GM10266 (cell line): ENCODE results near the gene NOB1.

Experiments
- DNase-seq: peaks from one replicate; pipeline ENCODE4 v3.0.0; 2012; ENCODE audit errors: extremely low spot score
- TF ChIP-seq, protein P1 (sequence below): IDR thresholded peaks from 2 replicates; pipeline ENCODE4 v1.5.1; 2012; ENCODE audit warnings: mild to moderate bottlenecking, low read depth; ENCODE audit not compliant: control insufficient read depth, insufficient read depth; ENCODE audit errors: missing control alignments

NOB1 gene

DNA sequence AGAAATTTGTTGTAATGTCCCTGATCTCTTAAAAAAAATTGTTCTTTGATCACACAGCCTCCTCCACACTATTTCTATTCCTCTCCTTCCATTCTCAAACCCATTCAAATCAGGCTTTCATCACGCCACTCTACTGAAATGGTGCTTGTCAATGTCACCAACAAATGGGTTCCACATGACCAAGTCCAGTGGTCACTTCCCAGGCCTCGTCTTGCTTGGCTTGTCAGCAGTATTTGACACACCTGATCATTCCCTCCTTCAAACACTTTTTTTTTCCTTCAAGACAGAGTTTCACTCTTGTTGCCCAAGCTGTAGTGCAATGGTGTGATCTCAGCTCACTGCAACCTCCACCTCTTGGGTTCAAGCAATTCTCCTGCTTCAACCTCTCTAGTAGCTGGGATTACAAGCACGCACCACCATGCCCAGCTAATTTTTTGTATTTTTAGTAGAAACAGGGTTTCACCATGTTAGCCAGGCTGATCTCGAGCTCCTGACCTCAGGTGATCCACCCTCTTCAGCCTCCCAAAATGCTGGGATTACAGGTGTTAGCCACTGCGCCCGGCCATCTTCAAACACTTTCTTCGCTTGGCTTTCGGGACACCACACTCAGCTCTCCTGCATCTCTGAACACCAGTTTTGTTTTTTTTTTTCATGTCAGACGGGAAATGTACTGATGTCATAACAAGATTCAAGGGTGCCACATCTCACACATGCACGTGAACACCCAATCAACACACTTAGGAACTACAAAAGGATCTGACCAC is 46.6 kb downstream of the NOB1 start:
- TF ChIP-seq, protein P1, sequence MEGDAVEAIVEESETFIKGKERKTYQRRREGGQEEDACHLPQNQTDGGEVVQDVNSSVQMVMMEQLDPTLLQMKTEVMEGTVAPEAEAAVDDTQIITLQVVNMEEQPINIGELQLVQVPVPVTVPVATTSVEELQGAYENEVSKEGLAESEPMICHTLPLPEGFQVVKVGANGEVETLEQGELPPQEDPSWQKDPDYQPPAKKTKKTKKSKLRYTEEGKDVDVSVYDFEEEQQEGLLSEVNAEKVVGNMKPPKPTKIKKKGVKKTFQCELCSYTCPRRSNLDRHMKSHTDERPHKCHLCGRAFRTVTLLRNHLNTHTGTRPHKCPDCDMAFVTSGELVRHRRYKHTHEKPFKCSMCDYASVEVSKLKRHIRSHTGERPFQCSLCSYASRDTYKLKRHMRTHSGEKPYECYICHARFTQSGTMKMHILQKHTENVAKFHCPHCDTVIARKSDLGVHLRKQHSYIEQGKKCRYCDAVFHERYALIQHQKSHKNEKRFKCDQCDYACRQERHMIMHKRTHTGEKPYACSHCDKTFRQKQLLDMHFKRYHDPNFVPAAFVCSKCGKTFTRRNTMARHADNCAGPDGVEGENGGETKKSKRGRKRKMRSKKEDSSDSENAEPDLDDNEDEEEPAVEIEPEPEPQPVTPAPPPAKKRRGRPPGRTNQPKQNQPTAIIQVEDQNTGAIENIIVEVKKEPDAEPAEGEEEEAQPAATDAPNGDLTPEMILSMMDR: no peak
- DNase-seq: no peak

DNA sequence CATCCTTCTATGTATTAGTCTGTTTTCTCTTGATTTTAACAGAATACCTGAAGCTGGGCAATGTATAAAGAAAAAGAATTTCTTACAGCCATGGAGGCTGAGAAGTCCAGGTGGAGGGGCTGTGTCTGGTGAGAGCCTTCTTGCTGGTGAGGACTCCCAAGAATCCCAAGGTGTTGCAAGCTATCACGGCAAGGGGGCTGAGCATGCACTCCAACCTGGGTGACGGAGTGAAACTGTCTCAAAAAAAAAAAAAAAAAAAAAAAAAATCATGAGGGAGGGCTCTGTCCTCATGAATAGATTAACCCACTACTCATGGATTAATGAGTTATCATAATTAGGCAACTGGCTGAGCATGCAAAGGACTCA is 47.8 kb downstream of the NOB1 start:
- TF ChIP-seq, protein P1: no peak
- DNase-seq: no peak

DNA sequence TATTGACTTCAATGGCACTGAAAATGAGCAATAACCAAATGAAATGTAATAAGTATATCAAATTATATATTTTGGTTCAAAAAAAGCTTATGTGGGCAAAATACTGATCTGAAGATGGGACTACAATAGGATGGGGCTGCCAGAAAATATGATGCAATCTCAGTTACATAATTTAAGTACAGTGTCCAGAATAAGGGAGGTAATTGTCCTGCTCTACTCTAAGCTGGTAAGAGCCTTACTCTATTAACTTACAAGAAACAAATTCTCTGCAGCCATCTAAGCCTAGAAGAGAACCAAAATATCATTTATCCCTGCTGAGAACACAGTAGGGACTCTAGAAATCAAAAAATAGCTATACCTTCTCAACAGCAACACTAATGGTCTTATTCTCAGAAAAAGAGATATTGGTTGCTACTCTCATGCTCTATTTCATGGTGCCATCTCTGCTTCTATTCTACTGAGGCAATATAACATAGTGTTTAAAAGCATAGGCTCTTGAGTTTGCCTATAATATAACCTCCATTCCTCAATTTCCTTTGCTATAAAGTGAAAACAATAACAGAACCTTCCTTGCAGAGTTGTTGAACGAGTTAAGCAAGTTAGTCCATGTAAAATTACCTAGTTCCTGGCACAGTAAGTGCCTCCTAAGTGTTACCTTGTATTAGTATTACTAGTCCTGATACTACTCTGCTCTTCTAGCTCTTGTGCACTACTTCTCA is 48.3 kb downstream of the NOB1 start:
- TF ChIP-seq, protein P1: no peak
- no peak for DNase-seq

DNA sequence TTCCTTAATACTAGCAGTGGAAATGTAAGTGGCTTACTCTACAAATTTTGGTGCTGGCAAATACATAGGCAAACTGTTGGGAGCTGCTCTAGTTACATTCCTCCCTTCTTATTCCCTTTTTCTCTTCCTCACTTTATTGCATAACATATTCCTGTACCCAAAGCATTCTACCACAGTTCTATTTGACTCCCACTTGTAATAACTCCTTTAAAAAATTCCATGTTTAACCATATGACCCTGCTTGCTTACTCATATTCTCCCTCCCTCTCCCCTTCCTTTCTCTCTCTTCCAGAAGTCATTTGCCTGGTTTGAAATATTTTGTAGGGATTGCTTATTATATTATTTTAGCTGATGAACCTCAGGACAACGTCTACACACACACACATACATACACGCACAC is 51.1 kb downstream of the NOB1 start:
- no peak for DNase-seq
- TF ChIP-seq, protein P1: no peak

DNA sequence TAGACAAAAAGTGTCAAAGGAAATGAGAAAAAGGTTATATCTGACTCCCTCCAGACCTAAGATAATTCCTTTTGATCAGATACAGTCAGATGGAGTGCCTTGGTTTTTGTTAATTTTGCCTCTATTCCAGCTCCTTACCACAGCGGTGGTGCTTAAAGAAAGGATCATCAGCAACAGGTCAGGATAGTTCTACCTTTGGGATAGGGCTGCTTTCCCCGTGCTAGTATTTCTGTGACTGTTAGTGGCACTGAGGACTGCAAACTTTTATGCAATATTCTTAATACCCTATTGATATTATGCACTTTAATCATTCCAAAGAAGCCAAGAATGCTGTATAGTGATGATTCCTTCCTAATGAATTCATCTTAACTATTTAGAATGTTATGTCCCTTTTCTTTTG is 52.9 kb downstream of the NOB1 start:
- TF ChIP-seq, protein P1: no peak
- no peak for DNase-seq

DNA sequence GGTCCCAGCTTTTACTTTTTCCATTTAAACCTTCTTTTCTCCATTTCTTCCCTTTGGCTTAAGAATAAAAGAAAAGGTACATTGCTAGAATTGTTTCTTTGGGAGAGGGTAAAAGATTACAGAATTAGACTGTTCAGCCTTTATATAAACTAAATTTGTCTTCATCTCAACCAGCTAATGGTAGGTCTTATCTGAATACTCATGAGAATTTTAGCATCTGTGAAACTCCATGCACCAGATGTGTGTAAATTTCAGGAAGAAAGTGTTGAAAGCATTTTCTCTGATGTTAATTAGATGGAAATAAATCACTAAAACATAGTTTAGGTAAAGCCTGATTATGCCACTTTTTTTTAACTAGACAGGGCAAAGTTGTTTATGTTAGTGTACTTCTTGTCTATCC is 53.3 kb downstream of the NOB1 start:
- no peak for DNase-seq
- TF ChIP-seq, protein P1: no peak

DNA sequence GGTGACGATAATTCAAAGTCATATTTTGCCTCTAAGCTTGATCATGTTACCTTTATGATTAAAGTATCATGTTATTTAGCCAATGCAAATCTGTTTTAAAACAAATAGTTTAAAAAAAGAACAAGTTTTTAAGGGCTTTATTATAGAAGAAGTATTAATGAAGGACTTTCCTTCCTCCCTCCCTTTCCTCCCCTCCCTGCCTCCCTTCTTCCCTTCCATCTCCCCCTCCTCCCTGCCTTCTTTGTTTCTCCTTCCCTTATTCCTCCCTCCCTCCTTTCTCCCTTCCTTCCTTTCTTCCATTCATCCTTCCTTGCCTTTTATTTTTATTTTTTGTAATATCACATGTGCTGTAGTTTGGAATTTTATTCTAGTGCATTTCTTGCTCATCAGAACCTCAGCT is 54.8 kb downstream of the NOB1 start:
- TF ChIP-seq, protein P1: no peak

More for the DNA sequence above, 54.8 kb downstream of the NOB1 start:
- no peak for DNase-seq
